Neural cell (in vitro differentiated cells): ENCODE measurements around the gene C1orf185. TPM values are rescaled to one million over a fixed set of nuclear protein-coding genes. Genes with fewer than 3 reads are reported as not detected.
"Not testable (repeated sequence)": the region's sequence is repeated elsewhere in the genome, so short reads cannot be mapped to it uniquely, and the experiment has no call there.

Experiments used
- H2AFZ ChIP-seq: fragments of 200-600, 300-800 bp; sonication (generic), shearing (Covaris generic); 2 replicates; pipeline ENCODE4 v1.6.0; 2014; ENCODE audit warnings: low read depth, mild to moderate bottlenecking, antibody characterized with exemption, low read length, moderate library complexity
- H3F3A ChIP-seq: fragments of 200-600 bp; shearing (Covaris generic); 2 replicates; pipeline ENCODE4 v1.6.1; 2016; ENCODE audit warnings: mild to moderate bottlenecking, moderate library complexity, mixed read lengths, antibody characterized with exemption, low read length; ENCODE audit not compliant: insufficient read depth, poor library complexity, severe bottlenecking
- H3K27ac ChIP-seq: fragments of 200-600, 300-800 bp; sonication (generic), shearing (Covaris generic); 2 replicates; pipeline ENCODE4 v1.5.1; 2014; ENCODE audit warnings: mild to moderate bottlenecking, low read length, moderate library complexity
- H3K27me3 ChIP-seq: fragments of 300-800, 200-600 bp; sonication (generic), shearing (Covaris generic); 2 replicates; pipeline ENCODE4 v1.6.0; 2014; ENCODE audit warnings: mild to moderate bottlenecking, low read depth, low read length, moderate library complexity; ENCODE audit not compliant: insufficient read depth
- H3K36me3 ChIP-seq: fragments of 300-800, 200-600 bp; sonication (generic), shearing (Covaris generic); 2 replicates; pipeline ENCODE4 v1.5.1; 2014; ENCODE audit warnings: mild to moderate bottlenecking, antibody characterized with exemption, low read length, moderate library complexity; ENCODE audit not compliant: insufficient read depth
- H3K4me2 ChIP-seq: fragments of 300-800, 200-600 bp; sonication (generic), shearing (Covaris generic); 2 replicates; pipeline ENCODE4 v1.6.0; 2014; ENCODE audit warnings: mild to moderate bottlenecking, low read length
- H3K4me3 ChIP-seq: fragments of 300-800, 200-600 bp; sonication (generic), shearing (Covaris generic); 2 replicates; pipeline ENCODE4 v1.5.1; 2014; ENCODE audit warnings: mild to moderate bottlenecking, low read length, moderate library complexity
- H3K79me2 ChIP-seq: fragments of 200-600 bp; shearing (Covaris generic); replicated peaks from 2 replicates; pipeline ENCODE4 v1.6.0; 2014; ENCODE audit warnings: mild to moderate bottlenecking, low read length, moderate library complexity; ENCODE audit not compliant: insufficient read depth
- H3K9ac ChIP-seq: fragments of 300-800, 200-600 bp; sonication (generic), shearing (Covaris generic); 2 replicates; pipeline ENCODE4 v1.6.1; 2016; ENCODE audit warnings: mild to moderate bottlenecking, low read length, mixed read lengths
- H3K9me2 ChIP-seq: fragments of 200-600 bp; shearing (Covaris generic); 2 replicates; pipeline ENCODE4 v1.6.1; 2016; ENCODE audit warnings: mild to moderate bottlenecking, low read length, mixed read lengths; ENCODE audit not compliant: insufficient read depth
- H3K9me3 ChIP-seq: fragments of 200-600, 300-800 bp; sonication (generic), shearing (Covaris generic); 2 replicates; pipeline ENCODE4 v1.6.1; 2016; ENCODE audit warnings: mild to moderate bottlenecking, mixed run types, low read length, moderate library complexity, mixed read lengths
- H4K20me1 ChIP-seq: fragments of 200-600 bp; shearing (Covaris generic); 2 replicates; pipeline ENCODE4 v1.6.1; 2016; ENCODE audit warnings: mild to moderate bottlenecking, mixed run types; ENCODE audit not compliant: insufficient read depth
- EP300 ChIP-seq: fragments of 450-650 bp; conservative IDR thresholded peaks from 2 replicates; pipeline ENCODE4 v1.6.1; 2014; ENCODE audit warnings: antibody characterized with exemption, mild to moderate bottlenecking, moderate library complexity; ENCODE audit not compliant: poor library complexity, severe bottlenecking
- EZH2 ChIP-seq: fragments of 200-600, 300-800 bp; shearing (Covaris generic), sonication (generic); IDR thresholded peaks from 2 replicates; pipeline ENCODE4 v1.6.1; 2014; ENCODE audit warnings: antibody characterized with exemption, low read length, borderline replicate concordance, mild to moderate bottlenecking; ENCODE audit not compliant: insufficient read depth, poor library complexity, severe bottlenecking
- MXI1 ChIP-seq: fragments of 450-650 bp; conservative IDR thresholded peaks from 2 replicates; pipeline ENCODE4 v1.6.1; 2014; ENCODE audit warnings: antibody characterized with exemption, mild to moderate bottlenecking; ENCODE audit not compliant: poor library complexity, severe bottlenecking
- POLR2AphosphoS5 ChIP-seq: IDR thresholded peaks from 2 replicates; pipeline ENCODE4 v1.6.1; 2012
- RAD21 ChIP-seq: fragments of 450-650 bp; conservative IDR thresholded peaks from 2 replicates; pipeline ENCODE4 v1.6.1; 2014; ENCODE audit warnings: antibody characterized with exemption, mild to moderate bottlenecking, moderate library complexity
- SMC3 ChIP-seq: fragments of 450-650 bp; conservative IDR thresholded peaks from 2 replicates; pipeline ENCODE4 v1.6.1; 2014; ENCODE audit warnings: antibody characterized with exemption, mild to moderate bottlenecking, moderate library complexity; ENCODE audit not compliant: poor library complexity
- TAF1 ChIP-seq: IDR thresholded peaks from 2 replicates; pipeline ENCODE4 v1.6.1; 2012; ENCODE audit warnings: low read depth
- polyA plus RNA-seq: library from polyadenylated mRNA; depleted of rRNA; stranded (reverse); fragments of >200 nt; gene quantifications from 2 replicates; pipeline ENCODE4 v1.2.3, GENCODE V29; 2014
- TF ChIP-seq, protein P1 (sequence below): IDR thresholded peaks from 2 replicates; pipeline ENCODE4 v1.6.1; 2012; ENCODE audit warnings: borderline replicate concordance
- TF ChIP-seq, protein P2 (sequence below): fragments of 450-650 bp; IDR thresholded peaks from 2 replicates; pipeline ENCODE4 v1.5.1; 2014; ENCODE audit warnings: antibody characterized with exemption, mild to moderate bottlenecking, moderate library complexity; ENCODE audit not compliant: poor library complexity, severe bottlenecking

C1orf185 gene
- polyA plus RNA-seq, 1 donor from 2014 or later = not detected

DNA sequence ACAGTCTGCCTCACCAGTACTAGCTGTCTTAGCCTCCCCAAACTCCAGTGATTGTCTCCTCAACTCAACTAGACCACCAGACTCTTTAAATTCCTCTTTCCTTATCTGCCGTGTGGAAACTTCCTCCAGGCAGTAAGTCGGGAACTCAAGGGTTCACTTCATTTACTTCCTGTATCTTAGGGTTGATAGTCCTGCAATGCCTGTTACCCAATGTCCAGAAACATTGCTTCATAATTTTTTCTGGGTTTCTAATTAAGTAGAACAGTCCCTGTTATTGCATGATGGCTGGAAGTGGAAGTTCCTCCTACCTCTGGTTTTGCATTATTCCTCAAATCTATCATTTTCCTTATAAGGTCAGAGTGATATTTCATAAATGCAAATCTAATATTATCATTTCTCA is 73.2 kb downstream of the C1orf185 start:
- no peaks in the 10 kb centered on the region for H3K9me2 ChIP-seq
- no peak overlapping the region for H3K4me2 ChIP-seq
- no peaks in the 10 kb centered on the region for H3K9me3 ChIP-seq
- H3F3A ChIP-seq = no peaks in the 10 kb centered on the region
- TF ChIP-seq TAF1 (no peak), EZH2 (no peak), RAD21 (no peak), EP300 (no peak)
- TF ChIP-seq, protein P1, sequence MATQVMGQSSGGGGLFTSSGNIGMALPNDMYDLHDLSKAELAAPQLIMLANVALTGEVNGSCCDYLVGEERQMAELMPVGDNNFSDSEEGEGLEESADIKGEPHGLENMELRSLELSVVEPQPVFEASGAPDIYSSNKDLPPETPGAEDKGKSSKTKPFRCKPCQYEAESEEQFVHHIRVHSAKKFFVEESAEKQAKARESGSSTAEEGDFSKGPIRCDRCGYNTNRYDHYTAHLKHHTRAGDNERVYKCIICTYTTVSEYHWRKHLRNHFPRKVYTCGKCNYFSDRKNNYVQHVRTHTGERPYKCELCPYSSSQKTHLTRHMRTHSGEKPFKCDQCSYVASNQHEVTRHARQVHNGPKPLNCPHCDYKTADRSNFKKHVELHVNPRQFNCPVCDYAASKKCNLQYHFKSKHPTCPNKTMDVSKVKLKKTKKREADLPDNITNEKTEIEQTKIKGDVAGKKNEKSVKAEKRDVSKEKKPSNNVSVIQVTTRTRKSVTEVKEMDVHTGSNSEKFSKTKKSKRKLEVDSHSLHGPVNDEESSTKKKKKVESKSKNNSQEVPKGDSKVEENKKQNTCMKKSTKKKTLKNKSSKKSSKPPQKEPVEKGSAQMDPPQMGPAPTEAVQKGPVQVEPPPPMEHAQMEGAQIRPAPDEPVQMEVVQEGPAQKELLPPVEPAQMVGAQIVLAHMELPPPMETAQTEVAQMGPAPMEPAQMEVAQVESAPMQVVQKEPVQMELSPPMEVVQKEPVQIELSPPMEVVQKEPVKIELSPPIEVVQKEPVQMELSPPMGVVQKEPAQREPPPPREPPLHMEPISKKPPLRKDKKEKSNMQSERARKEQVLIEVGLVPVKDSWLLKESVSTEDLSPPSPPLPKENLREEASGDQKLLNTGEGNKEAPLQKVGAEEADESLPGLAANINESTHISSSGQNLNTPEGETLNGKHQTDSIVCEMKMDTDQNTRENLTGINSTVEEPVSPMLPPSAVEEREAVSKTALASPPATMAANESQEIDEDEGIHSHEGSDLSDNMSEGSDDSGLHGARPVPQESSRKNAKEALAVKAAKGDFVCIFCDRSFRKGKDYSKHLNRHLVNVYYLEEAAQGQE = no peak
- H4K20me1 ChIP-seq = no peaks in the 10 kb centered on the region
- no peaks in the 10 kb centered on the region for H3K36me3 ChIP-seq
- no peak overlapping the region for H3K27ac ChIP-seq
- no peak overlapping the region for H3K4me3 ChIP-seq
- H3K27me3 ChIP-seq = no peaks in the 10 kb centered on the region
- H3K79me2 ChIP-seq = no peaks in the 10 kb centered on the region
- H3K9ac ChIP-seq = no peak overlapping the region
- no peak overlapping the region for H2AFZ ChIP-seq

DNA sequence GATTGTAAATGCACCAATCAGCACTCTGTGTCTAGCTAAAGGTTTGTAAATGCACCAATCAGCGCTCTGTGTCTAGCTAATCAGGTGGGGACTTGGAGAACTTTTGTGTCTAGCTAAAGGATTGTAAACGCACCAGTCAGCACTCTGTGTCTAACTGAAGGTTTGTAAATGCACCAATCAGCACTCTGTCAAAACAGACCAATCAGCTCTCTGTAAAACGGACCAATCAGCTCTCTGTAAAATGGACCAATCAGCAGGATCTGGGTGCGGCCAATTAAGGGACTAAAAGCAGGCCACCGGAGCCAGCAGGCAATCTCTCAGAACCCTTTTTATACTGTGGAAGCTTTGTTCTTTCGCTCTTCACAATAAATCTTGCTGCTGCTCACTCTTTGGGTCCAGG is 76.0 kb downstream of the C1orf185 start:
- not testable (repeated sequence) for H3K4me2 ChIP-seq, H3K4me3 ChIP-seq, H3F3A ChIP-seq, H3K9me2 ChIP-seq, H3K27ac ChIP-seq, H3K27me3 ChIP-seq, H3K9me3 ChIP-seq, H2AFZ ChIP-seq, H3K79me2 ChIP-seq, H3K9ac ChIP-seq, H4K20me1 ChIP-seq, H3K36me3 ChIP-seq

DNA sequence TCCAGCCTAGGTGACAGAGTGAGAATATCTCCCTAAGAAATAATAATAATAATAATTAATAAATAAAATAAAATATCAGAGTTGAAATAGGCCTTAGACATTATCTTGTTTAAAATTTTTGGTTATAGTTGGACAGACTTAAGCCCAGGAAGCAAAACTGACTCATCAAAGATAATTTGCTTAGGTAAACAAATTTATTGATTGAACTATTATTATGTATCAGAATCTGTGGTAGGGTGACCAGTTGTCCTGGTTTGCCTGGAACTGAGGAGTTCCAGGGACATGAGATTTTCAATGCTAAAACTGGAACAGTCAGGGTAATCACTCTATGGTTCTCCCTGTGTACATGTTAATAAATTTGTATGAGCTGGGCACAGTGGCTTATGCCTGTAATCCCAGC is 86.2 kb downstream of the C1orf185 start:
- Histone ChIP-seq H3K9me2 (no peaks in the 10 kb centered on the region), H3K4me3 (no peak overlapping the region), H3K9ac (no peak overlapping the region), H4K20me1 (no peaks in the 10 kb centered on the region), H3K79me2 (no peaks in the 10 kb centered on the region), H3K9me3 (no peaks in the 10 kb centered on the region), H3K36me3 (no peaks in the 10 kb centered on the region), H3K27me3 (no peaks in the 10 kb centered on the region), H3K4me2 (no peak overlapping the region), H2AFZ (no peak overlapping the region), H3F3A (no peaks in the 10 kb centered on the region), H3K27ac (no peak overlapping the region)
- TF ChIP-seq MXI1 (no peak), TAF1 (no peak), EZH2 (no peak), SMC3 (no peak), EP300 (no peak), POLR2AphosphoS5 (no peak), RAD21 (no peak)
- TF ChIP-seq, protein P1 = no peak
- TF ChIP-seq, protein P2, sequence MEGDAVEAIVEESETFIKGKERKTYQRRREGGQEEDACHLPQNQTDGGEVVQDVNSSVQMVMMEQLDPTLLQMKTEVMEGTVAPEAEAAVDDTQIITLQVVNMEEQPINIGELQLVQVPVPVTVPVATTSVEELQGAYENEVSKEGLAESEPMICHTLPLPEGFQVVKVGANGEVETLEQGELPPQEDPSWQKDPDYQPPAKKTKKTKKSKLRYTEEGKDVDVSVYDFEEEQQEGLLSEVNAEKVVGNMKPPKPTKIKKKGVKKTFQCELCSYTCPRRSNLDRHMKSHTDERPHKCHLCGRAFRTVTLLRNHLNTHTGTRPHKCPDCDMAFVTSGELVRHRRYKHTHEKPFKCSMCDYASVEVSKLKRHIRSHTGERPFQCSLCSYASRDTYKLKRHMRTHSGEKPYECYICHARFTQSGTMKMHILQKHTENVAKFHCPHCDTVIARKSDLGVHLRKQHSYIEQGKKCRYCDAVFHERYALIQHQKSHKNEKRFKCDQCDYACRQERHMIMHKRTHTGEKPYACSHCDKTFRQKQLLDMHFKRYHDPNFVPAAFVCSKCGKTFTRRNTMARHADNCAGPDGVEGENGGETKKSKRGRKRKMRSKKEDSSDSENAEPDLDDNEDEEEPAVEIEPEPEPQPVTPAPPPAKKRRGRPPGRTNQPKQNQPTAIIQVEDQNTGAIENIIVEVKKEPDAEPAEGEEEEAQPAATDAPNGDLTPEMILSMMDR = no peak
